CD4-positive, alpha-beta T cell treated with Interleukin-4 for 4 hours (primary cell): ENCODE data around the gene CENPL.
"Not testable (repeated sequence)": the region's sequence is repeated elsewhere in the genome, so short reads cannot be mapped to it uniquely, and the experiment has no call there.

Experiments
- DNase-seq: peaks from one replicate; pipeline ENCODE4 v3.0.0-alpha.2; 2020

Gene CENPL

DNA sequence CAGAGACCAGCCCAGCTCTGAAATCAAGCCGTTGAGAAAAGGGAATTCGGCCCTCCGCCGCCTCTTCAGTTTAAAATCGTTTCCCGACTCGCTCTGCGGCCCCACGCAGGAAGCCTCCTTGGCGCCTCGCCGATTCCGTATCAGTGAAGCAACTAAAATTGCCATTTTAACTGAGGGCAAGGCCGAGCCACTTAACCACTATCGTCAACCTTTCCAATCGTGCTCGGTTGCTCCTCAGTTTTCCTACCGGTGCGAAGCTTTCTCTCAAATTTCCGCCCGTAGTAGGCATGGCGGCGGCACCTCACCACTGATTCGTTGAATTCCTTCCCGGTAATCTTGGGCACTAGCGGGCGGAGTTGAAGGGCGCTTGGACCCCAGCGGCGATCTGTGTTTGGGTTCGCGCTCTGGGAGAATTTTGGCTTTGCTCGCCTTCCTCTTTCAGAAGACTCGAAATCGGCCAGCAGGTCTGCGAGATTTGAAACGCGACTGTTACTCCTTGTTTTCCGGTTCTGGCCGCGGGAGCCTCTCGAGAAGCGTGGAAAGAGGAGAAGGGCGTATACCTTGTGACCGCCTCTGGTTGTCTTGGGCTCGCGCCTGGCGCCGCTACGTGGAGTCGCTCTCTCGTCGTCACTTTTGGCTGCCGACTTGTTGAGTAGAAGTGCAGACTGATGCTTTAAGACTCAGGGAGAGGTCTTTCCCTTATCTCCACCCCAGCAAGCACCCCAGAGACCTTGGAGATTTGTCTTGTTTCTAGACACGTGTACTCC is at the start of gene CENPL, which contains the start of gene DARS2:
Gene CENPL, minus strand, starts transcription at position 569 of the 767 bp plus-strand sequence. CDS start 13,584 bp downstream, outside the sequence.
Gene DARS2, plus strand, starts transcription at position 359 of the 767 bp plus-strand sequence. CDS start 557 bp downstream, outside the sequence.
- DNase-seq: peak; percentile 94

DNA sequence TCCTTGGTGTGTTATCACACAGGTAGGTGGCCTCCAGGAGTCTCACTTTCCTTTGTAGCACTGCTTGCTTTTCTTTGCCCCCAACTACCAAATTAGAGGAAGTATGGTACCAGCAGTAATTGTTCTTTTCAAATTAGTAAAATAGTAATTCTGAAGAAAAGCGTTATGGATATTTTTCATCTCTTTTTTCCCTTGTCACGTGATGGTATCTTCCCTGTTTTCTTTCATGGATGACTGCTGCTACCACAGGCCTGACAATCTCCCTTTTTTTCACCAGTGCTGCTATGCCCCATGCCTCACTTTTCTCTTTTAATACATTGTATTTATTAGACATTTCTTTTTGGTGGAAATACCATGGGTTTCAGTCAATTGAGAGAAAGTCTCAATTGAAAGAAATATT is 46.8 kb upstream of the CENPL start:
- no peak for DNase-seq

GRCh38 chr1:173871091-173871490 is 46.4 kb upstream of the CENPL start:
- no peak for DNase-seq

- peak; percentile 60 for DNase-seq
Measured at GRCh38 chr1:173870252-173871075, 45.8 kb upstream of the CENPL start.

GRCh38 chr1:173869021-173869359 is 44.3 kb upstream of the CENPL start:
- no peak for DNase-seq

DNA sequence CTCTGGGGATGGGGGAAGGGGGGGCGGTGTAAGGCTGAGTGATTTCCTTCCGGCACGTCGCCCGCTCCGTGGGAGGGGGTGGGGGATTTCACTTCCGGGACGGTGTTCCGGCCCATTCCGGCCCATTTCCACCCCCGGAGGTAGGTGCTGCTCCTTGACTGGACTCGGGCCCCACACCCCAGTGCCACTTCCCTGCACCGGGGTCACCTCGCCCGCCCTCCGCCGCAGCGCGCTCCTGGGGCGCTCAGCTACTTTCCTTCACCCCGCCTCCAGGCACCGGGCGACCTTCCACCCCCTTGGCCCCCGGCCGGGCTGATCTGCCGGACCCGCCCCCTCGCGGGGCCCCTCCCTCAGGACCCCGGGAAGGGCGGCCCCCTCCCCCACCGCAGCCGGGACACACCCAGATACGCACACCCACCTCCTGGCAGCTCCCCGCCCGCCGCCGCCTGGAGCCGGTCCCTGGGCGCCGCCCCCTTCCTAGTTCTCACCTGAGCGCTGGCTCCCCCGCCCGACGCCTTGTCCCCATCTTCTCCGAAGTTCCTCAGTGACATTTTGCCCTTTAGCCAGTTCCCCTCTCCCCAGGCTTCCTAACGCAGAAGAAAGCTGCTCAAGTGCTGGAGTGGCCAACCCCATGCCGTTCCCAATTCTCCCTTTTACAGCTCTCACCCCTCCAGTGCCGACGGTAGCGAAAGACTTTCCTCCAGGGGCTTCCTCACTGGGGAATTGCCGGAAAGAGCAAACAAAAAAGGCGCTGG is 43.8 kb upstream of the CENPL start, which contains the start of gene ZBTB37:
Gene ZBTB37, plus strand, starts transcription at position 115 of the 755 bp plus-strand sequence. CDS start 1,846 bp downstream, outside the sequence.
- peak; percentile 96 for DNase-seq

DNA sequence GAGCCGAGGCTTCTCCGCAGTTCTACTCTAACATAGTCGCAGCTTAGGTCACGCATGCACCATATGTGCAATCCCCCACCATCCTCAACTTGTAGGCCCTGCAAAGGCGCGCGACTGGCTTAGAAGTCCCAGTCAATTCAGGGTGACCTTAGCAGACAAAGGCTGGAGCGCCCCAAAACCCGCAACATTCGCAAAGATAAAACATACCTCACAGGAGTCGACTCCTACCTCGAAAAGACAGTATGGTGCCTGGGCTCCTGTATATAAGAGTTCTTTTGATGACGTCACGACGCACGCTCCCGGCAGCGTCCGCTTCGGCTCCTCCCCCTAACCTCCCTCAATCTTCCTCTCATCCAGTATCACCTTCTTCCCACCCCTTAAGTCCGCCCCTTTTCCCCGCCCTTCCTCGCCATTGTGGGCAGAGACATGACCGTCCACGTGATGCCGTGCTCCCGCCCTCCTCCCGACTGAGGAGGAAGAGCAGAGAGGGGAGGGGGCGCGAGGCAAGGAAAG is 43.1 kb upstream of the CENPL start, which contains the start of gene GAS5:
Gene GAS5, minus strand, starts transcription at position 237 of the 513 bp plus-strand sequence.
- peak; percentile 100 for DNase-seq

GRCh38 chr1:173867141-173867752 is 42.6 kb upstream of the CENPL start:
- no peak for DNase-seq

DNA sequence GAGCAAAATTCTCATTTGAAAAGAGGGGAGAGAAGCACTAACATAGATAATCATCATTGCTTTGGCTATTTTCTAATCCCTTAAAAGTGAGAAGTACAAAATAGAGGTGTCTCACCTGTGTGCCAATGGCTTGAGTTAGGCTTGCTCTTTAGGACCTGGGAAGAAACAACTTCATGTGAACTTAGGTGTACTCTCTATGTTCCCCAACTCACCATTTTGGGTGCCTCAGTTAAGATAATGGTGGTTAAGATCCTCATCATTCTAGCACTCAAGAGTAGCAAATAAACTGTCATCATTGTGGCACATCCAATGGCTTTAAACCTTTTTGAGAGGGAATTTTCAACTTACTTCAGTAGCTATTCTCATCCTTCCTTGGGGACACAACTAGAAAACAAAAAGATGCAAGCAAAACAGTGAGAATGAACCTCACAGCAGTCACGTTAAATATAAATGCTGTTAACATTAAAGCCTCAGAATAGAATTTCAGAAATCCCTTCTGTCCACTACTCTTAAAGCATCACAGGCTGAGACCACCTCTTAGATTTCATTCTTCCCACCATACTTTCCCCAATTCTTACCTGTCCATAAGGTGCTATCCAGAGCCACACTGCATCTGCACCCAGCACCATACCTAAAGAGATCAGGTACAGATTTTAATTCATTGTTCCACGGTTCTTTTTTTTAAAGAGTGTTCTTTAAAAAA is 41.9 kb upstream of the CENPL start:
- no peak for DNase-seq

DNA sequence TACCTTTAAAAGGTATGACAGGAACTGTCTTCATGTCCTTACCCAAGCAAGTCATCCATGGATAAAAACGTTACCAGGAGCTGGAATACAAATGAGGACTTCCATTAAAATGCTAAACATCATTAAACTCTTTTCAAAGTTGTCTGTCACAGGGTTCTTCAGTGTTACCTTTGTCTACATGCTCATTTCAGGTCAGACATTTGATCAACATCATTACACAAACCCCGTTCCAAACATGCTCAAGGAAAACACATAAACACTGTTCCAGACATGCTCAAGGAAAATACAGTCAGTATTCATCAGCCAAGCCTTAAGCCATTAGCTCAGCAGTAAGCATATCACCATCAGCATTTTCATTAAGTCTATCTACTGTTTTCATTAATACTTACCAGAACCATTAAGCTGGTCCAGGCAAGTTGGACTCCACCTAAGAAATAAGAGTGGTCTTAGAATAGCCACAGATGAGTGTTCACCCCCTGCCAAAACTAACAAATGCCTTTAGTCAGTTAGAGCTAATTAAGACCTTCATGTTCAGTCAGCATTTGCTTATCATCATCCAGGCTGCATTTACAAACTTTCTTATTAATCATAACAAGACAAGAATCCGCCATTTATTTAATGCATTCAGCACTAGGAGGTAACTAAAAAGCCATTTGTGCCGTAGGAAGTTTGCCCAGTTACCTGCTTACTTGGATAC is 40.9 kb upstream of the CENPL start:
- DNase-seq: no peak

DNA sequence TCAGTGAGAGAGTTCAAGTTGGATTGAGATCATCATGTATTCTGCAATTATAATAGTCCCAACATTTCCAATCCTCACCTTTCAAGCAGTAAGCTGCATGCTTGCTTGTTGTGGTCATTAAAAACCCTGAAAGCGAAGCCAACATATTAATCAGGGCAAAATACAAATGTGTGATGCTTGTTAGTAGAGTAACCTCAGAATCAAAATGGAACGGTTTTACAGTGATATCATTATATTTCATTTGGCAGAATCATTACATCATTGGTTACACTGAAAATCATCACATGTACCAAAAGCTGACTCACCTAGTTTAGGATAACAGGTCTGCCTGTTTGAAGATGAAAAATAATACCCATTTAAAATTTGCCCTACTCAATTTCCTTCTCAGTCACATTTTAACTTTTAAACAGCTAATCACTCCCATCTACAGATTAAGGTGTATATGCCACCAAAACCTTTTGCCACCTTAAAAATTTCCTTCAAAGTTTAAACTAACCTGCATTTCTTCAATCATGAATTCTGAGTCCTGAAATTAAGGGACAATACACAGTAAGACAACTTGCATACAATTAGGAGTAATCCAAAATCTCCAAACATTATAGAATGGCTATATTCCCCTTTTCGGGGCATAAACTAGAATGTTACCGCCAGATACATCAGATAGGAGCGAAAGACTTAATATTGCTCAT is 39.6 kb upstream of the CENPL start:
- peak; percentile 64 for DNase-seq

- no peak for DNase-seq
Measured at GRCh38 chr1:173863224-173864161, 38.8 kb upstream of the CENPL start.

DNA sequence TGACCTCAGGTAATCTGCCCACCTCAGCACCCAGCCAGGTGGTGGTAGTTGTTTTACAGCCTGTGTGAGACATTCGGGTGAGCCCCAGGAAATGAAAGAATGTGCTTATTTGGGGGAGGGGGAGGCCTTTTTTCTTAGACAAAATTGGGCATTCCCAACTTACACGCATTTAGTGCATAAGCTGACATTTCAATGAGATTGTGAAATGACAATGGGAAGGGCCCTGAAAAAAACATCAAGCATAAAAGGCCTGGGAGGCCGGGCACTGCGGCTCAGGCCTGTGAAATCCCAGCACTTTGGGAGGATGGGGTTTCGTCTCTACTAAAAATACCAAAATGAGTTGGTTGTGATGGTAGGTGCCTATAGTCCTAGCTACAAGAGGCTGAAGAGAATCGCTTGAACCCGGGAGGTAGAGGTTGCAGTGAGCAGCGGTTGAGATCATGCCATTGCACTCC is 38.1 kb upstream of the CENPL start:
- DNase-seq: no peak

DNA sequence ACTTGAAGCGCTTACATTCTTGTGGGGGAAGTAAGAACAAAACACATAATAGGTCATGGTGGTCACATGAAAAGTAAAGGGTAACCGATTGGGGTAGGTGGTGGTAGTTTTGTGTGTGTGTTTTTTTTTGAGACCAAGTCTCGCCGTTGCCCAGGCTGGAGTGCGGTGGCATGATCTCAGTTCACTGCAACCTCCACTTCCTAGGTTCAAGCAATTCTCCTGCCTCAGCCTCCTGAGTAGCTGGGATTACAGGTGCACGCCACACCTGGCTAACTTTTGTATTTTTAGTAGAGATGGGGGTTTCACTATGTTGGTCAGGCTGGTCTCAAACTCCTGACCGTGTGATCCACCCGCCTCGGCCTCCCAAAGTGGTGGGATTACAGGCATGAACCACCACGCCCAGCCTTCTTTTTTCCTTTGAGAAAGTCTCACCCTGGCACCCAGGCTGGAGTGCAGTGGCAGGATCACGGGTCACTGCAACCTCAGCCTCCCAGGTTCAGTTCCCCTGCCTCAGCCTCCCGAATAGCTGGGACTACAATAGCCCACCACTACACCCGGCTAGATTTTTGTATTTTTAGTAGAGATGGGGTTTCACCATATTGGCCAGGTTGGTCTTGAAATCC is 37.6 kb upstream of the CENPL start:
- DNase-seq: not testable (repeated sequence)

- DNase-seq: no peak
Measured at GRCh38 chr1:173861731-173862145, 37.1 kb upstream of the CENPL start.

DNA sequence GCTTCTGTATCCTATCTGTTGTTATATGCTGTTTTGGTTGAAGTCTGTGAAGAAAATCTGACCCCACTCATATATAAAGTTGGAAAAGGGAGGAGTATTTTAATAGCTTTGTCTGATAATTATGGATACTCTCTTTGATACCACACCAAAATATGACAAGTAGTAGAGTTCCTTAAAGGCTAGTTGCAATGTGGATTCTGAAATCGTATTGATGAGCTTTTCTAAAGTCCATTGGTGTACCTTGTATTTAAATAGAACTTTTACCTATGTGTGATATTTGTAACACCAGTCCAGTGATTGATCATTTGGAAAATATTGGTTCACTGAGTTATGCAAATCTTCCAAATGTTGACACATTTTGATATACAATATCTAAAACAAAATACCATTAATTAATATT is 35.4 kb upstream of the CENPL start:
- no peak for DNase-seq

- not testable (repeated sequence) for DNase-seq
Measured at GRCh38 chr1:173859547-173859946, 34.9 kb upstream of the CENPL start.

DNA sequence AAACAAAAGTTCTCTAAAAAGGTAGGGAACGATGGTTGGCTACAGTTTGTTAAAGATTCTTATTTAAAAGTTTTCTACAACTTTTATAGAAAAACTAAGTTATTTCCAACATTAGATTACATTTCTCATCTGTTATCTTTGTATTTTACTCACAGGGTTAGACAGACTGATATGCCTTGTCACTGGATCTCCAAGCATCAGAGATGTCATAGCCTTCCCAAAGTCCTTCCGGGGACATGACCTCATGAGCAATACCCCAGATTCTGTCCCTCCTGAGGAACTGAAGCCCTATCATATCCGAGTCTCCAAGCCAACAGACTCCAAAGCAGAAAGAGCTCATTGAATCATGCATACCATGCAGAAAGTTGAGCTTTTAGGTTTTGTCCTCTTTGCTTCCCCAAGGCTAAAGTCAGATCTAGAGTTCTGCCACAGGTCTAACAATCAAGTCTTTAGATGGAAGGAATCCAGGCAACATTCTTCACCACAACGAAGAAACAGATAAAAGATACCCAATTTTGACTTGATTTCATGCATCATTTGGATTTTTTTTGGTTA is 32.8 kb upstream of the CENPL start:
- no peak for DNase-seq
